HG02642 (cell line): ENCODE results near the gene DYNC2LI1.
A peak's percentile ranks its signal among the peaks of the same experiment; 100 is the strongest.
"Not testable (repeated sequence)": the region's sequence is repeated elsewhere in the genome, so short reads cannot be mapped to it uniquely, and the experiment has no call there.

ENCODE experiments used
- ATAC-seq: cut with Tn5 transposase; IDR thresholded peaks from one replicate; pipeline ENCODE4 v1.9.1; 2021; ENCODE audit warnings: mild to moderate bottlenecking; ENCODE audit not compliant: unreplicated experiment, poor library complexity

DYNC2LI1 gene

GRCh38 chr2:43773876-43774613 lies at the start of gene DYNC2LI1:
Gene DYNC2LI1 (plus strand): TSS chr2:43774039. CDS start chr2:43774139, 100 bp downstream.
- peak; percentile 100 for ATAC-seq

DNA sequence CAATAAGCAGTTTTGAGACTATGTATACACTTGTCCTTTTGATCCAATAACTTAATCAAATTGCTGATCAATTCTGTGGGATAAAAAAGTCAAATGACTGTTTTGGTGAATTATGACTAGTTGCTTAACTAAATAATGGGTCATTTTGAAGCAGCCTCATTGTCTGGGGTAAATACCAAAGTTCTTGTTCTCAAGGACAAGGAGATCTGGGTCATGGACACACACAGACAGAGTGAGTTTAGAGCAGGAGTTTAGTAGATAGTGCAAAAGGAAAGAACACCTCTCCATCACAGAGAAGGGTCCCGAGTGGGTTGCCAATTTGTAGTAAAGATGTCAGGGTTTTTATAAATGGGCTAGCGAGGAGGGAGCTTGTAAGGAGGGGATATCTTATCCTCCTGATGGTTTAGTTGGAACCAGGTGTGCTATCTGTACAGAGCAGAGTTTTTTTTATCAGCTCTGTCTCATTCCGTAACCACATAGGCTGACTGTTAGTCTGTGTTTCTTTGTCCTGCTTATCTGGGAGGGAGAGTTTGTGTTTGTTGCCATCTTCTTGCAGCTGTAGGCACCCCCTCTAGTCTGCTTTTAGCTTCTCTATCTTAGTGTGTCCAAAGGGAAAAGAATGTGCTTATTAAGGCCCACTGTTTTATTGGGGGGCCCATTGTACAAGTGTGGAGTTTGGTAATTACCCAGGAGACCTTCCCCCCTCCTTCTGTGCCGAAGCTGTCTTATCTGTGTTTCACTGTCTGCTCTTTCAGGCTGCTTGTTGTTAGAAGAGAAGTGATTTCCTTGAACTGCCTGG lies 48.9 kb upstream of the DYNC2LI1 start:
- ATAC-seq: no peak

DNA sequence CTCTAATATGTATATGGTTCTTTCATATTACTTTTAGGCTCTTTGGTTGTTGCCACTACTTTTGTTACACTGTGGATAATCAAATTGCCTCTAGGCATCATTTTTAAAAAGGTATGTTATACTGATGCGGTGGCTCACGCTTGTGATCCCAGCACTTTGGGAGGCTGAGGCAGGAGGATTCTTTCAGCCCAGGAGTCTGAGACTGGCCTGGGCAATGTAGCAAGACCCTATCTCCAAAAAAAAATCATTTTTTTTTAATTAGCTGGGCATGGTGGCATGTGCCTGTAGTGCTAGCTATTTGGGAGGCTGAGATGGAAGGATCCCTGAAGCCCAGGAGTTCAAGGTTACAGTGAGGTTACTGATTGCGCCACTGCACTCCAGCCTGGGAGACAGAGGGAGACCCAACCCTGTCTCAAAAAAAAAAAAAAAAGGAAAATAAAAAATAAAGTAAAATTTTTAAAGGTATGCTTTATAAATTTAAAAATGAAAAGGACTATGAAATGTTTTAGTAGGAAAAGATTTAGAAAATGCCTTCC lies 48.1 kb upstream of the DYNC2LI1 start:
- no peak for ATAC-seq

DNA sequence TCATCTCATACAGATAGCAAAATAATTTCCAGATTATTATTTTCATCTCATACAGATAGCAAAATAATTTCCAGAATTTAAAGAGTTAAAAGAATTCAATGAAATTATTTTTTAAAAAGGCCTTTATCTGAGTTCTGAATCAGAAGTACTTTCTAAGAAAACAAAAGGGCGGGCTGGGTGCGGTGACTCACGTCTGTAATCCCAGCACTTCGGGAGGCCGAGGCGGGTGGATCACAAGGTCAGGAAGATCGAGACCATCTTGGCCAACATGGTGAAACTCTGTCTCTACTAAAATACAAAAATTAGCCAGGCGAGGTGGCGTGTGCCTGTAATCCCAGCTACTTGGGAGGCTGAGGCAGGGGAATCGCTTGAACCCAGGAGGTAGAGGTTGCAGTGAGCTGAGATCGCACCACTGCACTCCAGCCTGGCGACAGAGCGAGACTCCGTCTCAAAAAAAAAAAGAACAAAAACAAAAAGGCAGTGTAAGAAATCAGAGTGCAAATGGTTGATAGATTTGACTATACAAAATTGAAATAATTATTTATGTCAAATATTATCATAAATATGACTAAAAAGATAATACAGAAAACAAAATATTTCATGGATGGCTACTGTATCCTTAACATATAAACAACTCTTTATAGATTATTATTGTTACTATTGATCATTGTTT lies 46.7 kb upstream of the DYNC2LI1 start:
- ATAC-seq: not testable (repeated sequence)

DNA sequence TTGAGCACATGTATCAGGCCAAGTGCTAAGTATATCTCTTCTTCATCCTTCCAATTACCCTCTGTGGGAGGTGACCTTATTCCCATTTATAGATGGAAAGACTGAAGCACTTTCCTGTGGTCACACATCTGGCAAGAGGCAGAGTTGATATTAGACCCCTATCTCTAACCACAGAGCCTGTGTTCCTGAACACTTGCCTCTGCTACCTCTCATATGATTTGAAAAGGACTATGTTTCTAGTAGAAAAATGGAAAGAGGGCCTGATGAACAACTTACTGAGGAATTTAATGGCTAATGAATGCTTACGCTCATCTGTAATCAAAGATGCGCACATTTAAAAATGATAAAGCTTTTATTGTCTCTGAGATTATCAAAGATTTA lies 46.2 kb upstream of the DYNC2LI1 start:
- no peak for ATAC-seq

DNA sequence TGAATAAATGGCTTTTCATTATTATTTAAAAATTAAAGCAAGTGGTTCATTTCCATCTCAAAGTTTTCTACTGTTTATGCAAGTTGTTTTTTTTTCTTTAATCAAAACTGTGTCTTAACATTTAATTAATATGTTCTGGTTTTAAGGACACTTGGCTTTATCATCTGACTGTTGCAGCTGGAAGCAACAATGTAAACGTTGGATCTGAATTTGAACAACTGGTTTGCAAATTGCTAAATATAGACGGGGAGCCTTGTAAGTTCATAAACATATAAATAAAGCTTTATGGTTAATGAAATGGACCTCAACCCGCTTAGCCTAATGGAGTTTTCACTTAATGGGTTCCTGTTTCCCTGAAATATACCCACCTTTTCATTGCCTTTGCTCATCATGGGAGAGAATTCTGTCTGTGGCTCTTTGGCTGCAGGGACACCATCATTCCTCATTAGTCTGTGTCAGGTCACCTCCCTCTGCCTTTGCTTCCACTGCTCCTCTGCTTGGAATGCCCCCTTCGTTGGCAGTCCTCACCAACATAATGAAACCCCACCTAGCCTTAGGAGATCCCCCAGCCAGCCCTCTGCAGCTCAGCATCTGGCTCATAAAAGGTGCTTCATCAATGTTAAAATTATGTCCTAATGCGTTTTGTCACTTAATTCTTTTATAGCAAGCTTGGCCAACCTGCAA lies 44.2 kb upstream of the DYNC2LI1 start:
- ATAC-seq: no peak

GRCh38 chr2:43731211-43731610 lies 42.6 kb upstream of the DYNC2LI1 start:
- no peak for ATAC-seq

- no peak for ATAC-seq
Measured at GRCh38 chr2:43736637-43737036, 37.2 kb upstream of the DYNC2LI1 start.

DNA sequence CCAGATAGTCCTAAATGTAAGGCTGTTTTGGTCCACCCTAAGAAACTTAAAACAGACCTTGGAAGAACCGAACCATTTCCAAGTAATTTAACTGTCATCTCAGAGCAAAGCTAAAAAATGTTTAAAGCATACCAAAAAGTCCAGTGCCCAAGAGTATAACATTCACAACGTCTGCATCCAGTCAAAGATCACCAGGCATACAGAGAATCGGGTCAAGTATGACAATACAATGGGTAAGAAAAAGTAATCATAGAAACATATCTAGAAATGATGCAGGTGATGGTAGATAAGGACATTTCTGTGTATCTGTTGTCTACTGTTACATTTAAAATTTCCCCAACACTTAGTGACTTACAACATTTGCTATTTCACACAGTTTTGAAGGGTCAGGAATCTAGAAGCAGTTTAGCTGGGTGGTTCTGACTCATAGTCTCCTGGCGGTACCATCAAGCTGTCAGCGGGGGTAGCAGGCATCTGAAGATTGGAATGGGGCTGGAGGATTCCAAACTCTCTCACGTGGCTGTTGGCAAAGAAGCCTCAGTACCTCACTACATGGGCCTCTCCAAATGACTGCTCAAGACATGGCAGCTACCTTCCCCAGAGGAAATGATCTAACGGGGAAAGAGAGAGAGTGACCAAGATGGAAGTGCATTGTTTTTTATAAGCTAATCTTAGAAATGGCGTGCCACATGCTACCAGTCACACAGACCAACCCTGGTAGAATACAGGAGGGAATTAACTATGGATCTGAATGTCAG lies 36.6 kb upstream of the DYNC2LI1 start:
- no peak for ATAC-seq

GRCh38 chr2:43737855-43738254 lies 36.0 kb upstream of the DYNC2LI1 start:
- ATAC-seq: no peak

GRCh38 chr2:43738257-43738656 lies 35.6 kb upstream of the DYNC2LI1 start:
- ATAC-seq: no peak

- no peak for ATAC-seq
Measured at GRCh38 chr2:43743706-43744105, 30.1 kb upstream of the DYNC2LI1 start.

- no peak for ATAC-seq
Measured at GRCh38 chr2:43745457-43745856, 28.4 kb upstream of the DYNC2LI1 start.

DNA sequence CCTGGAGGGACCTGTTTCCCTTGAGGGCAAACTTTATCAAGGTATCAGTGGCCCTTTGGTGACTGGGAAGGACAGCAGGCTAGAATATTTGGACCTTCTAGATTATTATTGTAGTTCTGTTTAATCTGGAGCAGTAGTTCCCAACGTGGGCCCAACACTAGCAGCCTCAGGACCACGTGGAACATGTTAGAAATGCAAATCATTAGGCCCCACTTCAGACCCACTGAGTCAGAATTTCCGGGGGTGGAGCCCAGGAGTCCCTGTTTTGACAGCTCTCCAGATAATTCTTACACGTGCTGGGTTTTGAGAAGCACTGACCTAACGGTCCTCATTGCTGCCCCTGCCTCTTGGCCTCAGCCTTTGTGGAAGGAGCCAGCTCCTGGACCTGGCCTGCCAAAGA lies 25.5 kb upstream of the DYNC2LI1 start:
- no peak for ATAC-seq

- no peak for ATAC-seq
Measured at GRCh38 chr2:43749583-43749982, 24.3 kb upstream of the DYNC2LI1 start.

DNA sequence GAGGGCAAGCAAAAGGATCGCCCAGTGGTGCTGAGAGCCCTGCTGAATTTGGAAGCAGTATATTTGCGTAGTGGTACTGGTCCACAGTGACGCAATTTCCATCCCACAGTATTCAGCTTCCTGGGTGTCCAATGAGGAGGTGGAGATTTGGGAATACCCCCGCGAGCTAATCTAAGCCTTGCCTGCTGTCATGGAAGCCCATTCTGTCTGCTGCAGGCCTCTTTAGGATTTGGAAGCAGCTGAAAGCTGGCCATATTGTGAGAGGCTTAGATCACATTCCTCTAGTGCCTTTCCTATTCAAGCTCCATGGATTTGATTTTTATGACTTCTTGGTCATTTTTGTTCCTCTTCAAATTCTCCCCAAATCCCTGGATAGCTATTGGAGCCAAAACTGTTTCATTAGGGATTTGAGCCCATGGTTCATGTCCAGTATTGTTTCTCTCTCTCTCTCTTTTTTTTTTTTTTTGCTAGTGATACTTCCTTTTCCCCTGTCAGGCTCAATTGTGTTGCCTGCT lies 22.3 kb upstream of the DYNC2LI1 start:
- no peak for ATAC-seq

GRCh38 chr2:43752302-43752701 lies 21.5 kb upstream of the DYNC2LI1 start:
- no peak for ATAC-seq

DNA sequence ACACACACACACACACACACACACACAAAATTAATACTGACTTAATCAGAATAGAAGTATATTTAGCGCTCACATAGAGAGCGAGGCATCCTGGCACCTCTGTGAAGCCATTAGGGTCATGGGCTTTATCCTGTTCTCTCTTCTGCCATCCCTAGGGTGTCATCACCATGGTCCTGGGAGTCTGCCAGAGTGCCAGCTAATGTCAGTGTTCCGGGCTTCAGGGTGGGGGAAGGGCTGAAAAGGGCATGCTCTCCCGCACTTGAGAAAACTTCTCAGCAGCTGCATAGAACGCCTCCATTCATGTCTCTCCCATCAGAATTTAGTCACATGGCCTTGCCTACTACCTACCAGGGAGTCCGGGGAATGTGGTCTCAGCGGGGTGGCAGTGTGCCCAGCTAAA lies 19.7 kb upstream of the DYNC2LI1 start:
- no peak for ATAC-seq

GRCh38 chr2:43758739-43759138 lies 15.1 kb upstream of the DYNC2LI1 start:
- ATAC-seq: no peak
